ENCODE results near the gene TSSK3.

The TSSK3 gene

GRCh38 chr1:32399843-32400242 is 37.5 kb downstream of the TSSK3 start:
- no peak for TF ChIP-seq CTCF (IDR thresholded peaks at IDR 0.05)

GRCh38 chr1:32400876-32401631 is 38.7 kb downstream of the TSSK3 start:
- H3K4me3 ChIP-seq (ENCODE audit: low read depth in 1 of 2, low read length in 1 of 2) = no peak overlapping the region
- no peaks in the 10 kb centered on the region for H3K36me3 ChIP-seq
- no peaks in the 10 kb centered on the region for H3K9me3 ChIP-seq
- H3K27me3 ChIP-seq = no peaks in the 10 kb centered on the region
- no peak overlapping the region for H3K27ac ChIP-seq
- H3K4me1 ChIP-seq (ENCODE audit: control insufficient read depth in 1 of 2, insufficient read depth in 1 of 2, low read depth in 1 of 2, low read length in 1 of 2) = peaks cover 0 to 3% of the 10 kb centered on the region in 2 experiments
- peak; percentile 74 for TF ChIP-seq CTCF (IDR thresholded peaks at IDR 0.05)

More at GRCh38 chr1:32399843-32400242, 37.5 kb downstream of the TSSK3 start:
- no peak overlapping the region for H3K27ac ChIP-seq
- H3K9me3 ChIP-seq = no peaks in the 10 kb centered on the region
- peaks cover 4 to 7% of the 10 kb centered on the region in 2 experiments for H3K4me1 ChIP-seq (ENCODE audit: control insufficient read depth in 1 of 2, insufficient read depth in 1 of 2, low read depth in 1 of 2, low read length in 1 of 2)
- no peaks in the 10 kb centered on the region for H3K27me3 ChIP-seq
- no peaks in the 10 kb centered on the region for H3K36me3 ChIP-seq
- H3K4me3 ChIP-seq (ENCODE audit: low read depth in 1 of 2, low read length in 1 of 2) = no peak overlapping the region

- Histone ChIP-seq H3K27me3 (no peaks in the 10 kb centered on the region), H3K27ac (no peak overlapping the region), H3K36me3 (no peaks in the 10 kb centered on the region), H3K4me1 (ENCODE audit: control insufficient read depth in 1 of 2, insufficient read depth in 1 of 2, low read depth in 1 of 2, low read length in 1 of 2) (peaks cover 0 to 3% of the 10 kb centered on the region in 2 experiments), H3K9me3 (no peaks in the 10 kb centered on the region), H3K4me3 (ENCODE audit: low read depth in 1 of 2, low read length in 1 of 2) (no peak overlapping the region)
- no peak for TF ChIP-seq CTCF (IDR thresholded peaks at IDR 0.05)
Observed at GRCh38 chr1:32404946-32405345, 42.6 kb downstream of the TSSK3 start.

GRCh38 chr1:32405672-32406467 is 43.5 kb downstream of the TSSK3 start:
- Histone ChIP-seq H3K27me3 (peaks cover 6% of the 10 kb centered on the region), H3K4me1 (ENCODE audit: control insufficient read depth in 1 of 2, insufficient read depth in 1 of 2, low read depth in 1 of 2, low read length in 1 of 2) (peaks cover 0 to 2% of the 10 kb centered on the region in 2 experiments), H3K4me3 (ENCODE audit: low read depth in 1 of 2, low read length in 1 of 2) (no peak overlapping the region), H3K27ac (no peak overlapping the region), H3K9me3 (no peaks in the 10 kb centered on the region), H3K36me3 (no peaks in the 10 kb centered on the region)
- no peak for TF ChIP-seq CTCF (IDR thresholded peaks at IDR 0.05)

GRCh38 chr1:32406629-32407111 is 44.3 kb downstream of the TSSK3 start:
- Histone ChIP-seq H3K36me3 (no peaks in the 10 kb centered on the region), H3K9me3 (no peaks in the 10 kb centered on the region), H3K27ac (no peak overlapping the region), H3K27me3 (peaks cover 14% of the 10 kb centered on the region), H3K4me3 (ENCODE audit: low read depth in 1 of 2, low read length in 1 of 2) (no peak overlapping the region), H3K4me1 (ENCODE audit: control insufficient read depth in 1 of 2, insufficient read depth in 1 of 2, low read depth in 1 of 2, low read length in 1 of 2) (no peaks in the 10 kb centered on the region)
- no peak for TF ChIP-seq CTCF (IDR thresholded peaks at IDR 0.05)

Measured in neutrophil (primary cell).